Measurements from ENCODE around the gene TCN2.
"Not testable (repeated sequence)": the region's sequence is repeated elsewhere in the genome, so short reads cannot be mapped to it uniquely, and the experiment has no call there.

TCN2 gene

GRCh38 chr22:30667494-30668385, 60.8 kb downstream of the TCN2 start, which contains the start of gene DUSP18:
Gene DUSP18 (minus strand): TSS chr22:30667875. CDS start chr22:30664003, 3,872 bp downstream.
- Histone ChIP-seq H3K36me3 (ENCODE audit: control insufficient read depth, insufficient read depth, low read length) (peaks cover 4% of the 10 kb centered on the region; the same call in 1 of the 2 replicates), H3K4me3 (ENCODE audit: low read depth, low read length) (peak within 1 kb of the TSS; percentile 92), H3K27ac (ENCODE audit: low read depth, low read length) (no peak within 1 kb of the TSS), H3K9ac (ENCODE audit: low read length) (peak within 1 kb of the TSS; percentile 77), H3K9me3 (ENCODE audit: control insufficient read depth, insufficient read depth, low read depth, low read length) (no peaks in the 10 kb centered on the region), H3K27me3 (ENCODE audit: control insufficient read depth, insufficient read depth, low read length) (peaks cover 25% of the 10 kb centered on the region), H3K4me1 (ENCODE audit: control insufficient read depth, insufficient read depth, low read length) (peaks cover 13% of the 10 kb centered on the region)

GRCh38 chr22:30668386-30668710, 61.4 kb downstream of the TCN2 start:
- peak overlapping the region; percentile 77 for H3K9ac ChIP-seq (ENCODE audit: low read length)
- H3K27ac ChIP-seq (ENCODE audit: low read depth, low read length), result no peak overlapping the region
- peaks cover 13% of the 10 kb centered on the region for H3K4me1 ChIP-seq (ENCODE audit: control insufficient read depth, insufficient read depth, low read length)
- H3K4me3 ChIP-seq (ENCODE audit: low read depth, low read length), result peak overlapping the region; percentile 92
- no peaks in the 10 kb centered on the region for H3K9me3 ChIP-seq (ENCODE audit: control insufficient read depth, insufficient read depth, low read depth, low read length)
- 0 out of 2 replicates have a peak, but pooled peaks cover 3% of the 10 kb centered on the region for H3K36me3 ChIP-seq (ENCODE audit: control insufficient read depth, insufficient read depth, low read length)
- H3K27me3 ChIP-seq (ENCODE audit: control insufficient read depth, insufficient read depth, low read length), result peaks cover 25% of the 10 kb centered on the region

DNA sequence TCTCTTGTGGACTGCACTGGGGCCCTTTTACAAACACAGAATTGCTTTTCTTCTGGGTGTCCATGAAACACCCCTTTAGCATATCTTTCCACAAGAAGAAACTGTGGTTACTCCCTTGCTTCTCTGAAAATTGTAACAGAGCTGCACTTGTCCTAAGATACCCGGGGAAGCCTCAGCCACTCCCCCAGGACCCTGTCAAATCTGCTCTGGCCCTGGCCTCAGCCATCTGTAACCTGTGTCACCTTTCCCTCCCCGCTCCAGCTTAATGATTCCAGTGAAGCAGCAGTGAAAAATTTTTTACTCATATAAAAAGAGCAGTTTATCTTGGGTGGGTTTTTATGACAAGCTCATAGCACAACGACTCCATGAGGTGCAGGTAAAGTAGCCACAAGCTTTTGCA, 64.1 kb downstream of the TCN2 start:
- Histone ChIP-seq H3K4me1 (ENCODE audit: control insufficient read depth, insufficient read depth, low read length) (peaks cover 13% of the 10 kb centered on the region), H3K9me3 (ENCODE audit: control insufficient read depth, insufficient read depth, low read depth, low read length) (no peaks in the 10 kb centered on the region), H3K36me3 (ENCODE audit: control insufficient read depth, insufficient read depth, low read length) (no peaks in the 10 kb centered on the region), H3K4me3 (ENCODE audit: low read depth, low read length) (no peak overlapping the region), H3K27ac (ENCODE audit: low read depth, low read length) (no peak overlapping the region), H3K27me3 (ENCODE audit: control insufficient read depth, insufficient read depth, low read length) (peaks cover 21% of the 10 kb centered on the region), H3K9ac (ENCODE audit: low read length) (no peak overlapping the region)

- Histone ChIP-seq H3K27me3 (ENCODE audit: control insufficient read depth, insufficient read depth, low read length) (peaks cover 13% of the 10 kb centered on the region), H3K27ac (ENCODE audit: low read depth, low read length) (no peak overlapping the region), H3K4me1 (ENCODE audit: control insufficient read depth, insufficient read depth, low read length) (peaks cover 6% of the 10 kb centered on the region), H3K36me3 (ENCODE audit: control insufficient read depth, insufficient read depth, low read length) (no peaks in the 10 kb centered on the region), H3K9me3 (ENCODE audit: control insufficient read depth, insufficient read depth, low read depth, low read length) (no peaks in the 10 kb centered on the region), H3K9ac (ENCODE audit: low read length) (no peak overlapping the region), H3K4me3 (ENCODE audit: low read depth, low read length) (no peak overlapping the region)
Measured at GRCh38 chr22:30673136-30673535, 66.2 kb downstream of the TCN2 start.

DNA sequence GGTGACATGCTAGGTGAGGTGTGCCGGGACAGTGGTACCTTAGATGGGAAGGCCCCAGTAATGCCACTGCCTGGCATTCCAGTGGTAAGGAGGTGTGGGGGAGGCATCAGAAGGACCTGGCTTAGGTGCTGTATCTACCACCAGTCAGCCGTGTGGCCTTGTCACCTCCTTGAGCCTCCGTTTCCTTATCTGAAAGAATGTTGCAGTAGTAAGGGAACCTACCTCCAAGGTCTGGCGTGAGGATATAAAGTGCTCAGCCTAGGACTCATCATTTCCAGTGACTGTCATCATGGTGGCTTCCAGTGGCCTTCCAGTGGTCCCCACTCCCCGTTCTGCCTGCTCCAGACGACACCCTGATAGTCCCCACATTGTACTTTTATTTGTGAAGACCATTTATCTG, 67.5 kb downstream of the TCN2 start:
- H3K36me3 ChIP-seq (ENCODE audit: control insufficient read depth, insufficient read depth, low read length), result no peaks in the 10 kb centered on the region
- no peaks in the 10 kb centered on the region for H3K4me1 ChIP-seq (ENCODE audit: control insufficient read depth, insufficient read depth, low read length)
- H3K9ac ChIP-seq (ENCODE audit: low read length), result no peak overlapping the region
- no peak overlapping the region for H3K4me3 ChIP-seq (ENCODE audit: low read depth, low read length)
- H3K9me3 ChIP-seq (ENCODE audit: control insufficient read depth, insufficient read depth, low read depth, low read length), result no peaks in the 10 kb centered on the region
- H3K27ac ChIP-seq (ENCODE audit: low read depth, low read length), result no peak overlapping the region
- peaks cover 2% of the 10 kb centered on the region; the same call in 1 of the 2 replicates for H3K27me3 ChIP-seq (ENCODE audit: control insufficient read depth, insufficient read depth, low read length)

GRCh38 chr22:30675436-30675835, 68.5 kb downstream of the TCN2 start:
- no peaks in the 10 kb centered on the region for H3K9me3 ChIP-seq (ENCODE audit: control insufficient read depth, insufficient read depth, low read depth, low read length)
- H3K27me3 ChIP-seq (ENCODE audit: control insufficient read depth, insufficient read depth, low read length), result peaks cover 2% of the 10 kb centered on the region; the same call in 1 of the 2 replicates
- H3K4me3 ChIP-seq (ENCODE audit: low read depth, low read length), result no peak overlapping the region
- H3K36me3 ChIP-seq (ENCODE audit: control insufficient read depth, insufficient read depth, low read length), result no peaks in the 10 kb centered on the region
- H3K9ac ChIP-seq (ENCODE audit: low read length), result no peak overlapping the region
- H3K27ac ChIP-seq (ENCODE audit: low read depth, low read length), result no peak overlapping the region
- no peaks in the 10 kb centered on the region for H3K4me1 ChIP-seq (ENCODE audit: control insufficient read depth, insufficient read depth, low read length)

GRCh38 chr22:30676565-30676964, 69.6 kb downstream of the TCN2 start:
- H3K4me3 ChIP-seq (ENCODE audit: low read depth, low read length); H3K27me3 ChIP-seq (ENCODE audit: control insufficient read depth, insufficient read depth, low read length); H3K9me3 ChIP-seq (ENCODE audit: control insufficient read depth, insufficient read depth, low read depth, low read length); H3K4me1 ChIP-seq (ENCODE audit: control insufficient read depth, insufficient read depth, low read length); H3K27ac ChIP-seq (ENCODE audit: low read depth, low read length); H3K9ac ChIP-seq (ENCODE audit: low read length); H3K36me3 ChIP-seq (ENCODE audit: control insufficient read depth, insufficient read depth, low read length): not testable (repeated sequence)
